Measurements from ENCODE around the gene BABAM1.
A peak's percentile ranks its signal among the peaks of the same experiment; 100 is the strongest.
"Not testable (repeated sequence)": the region's sequence is repeated elsewhere in the genome, so short reads cannot be mapped to it uniquely, and the experiment has no call there.

Gene BABAM1

DNA sequence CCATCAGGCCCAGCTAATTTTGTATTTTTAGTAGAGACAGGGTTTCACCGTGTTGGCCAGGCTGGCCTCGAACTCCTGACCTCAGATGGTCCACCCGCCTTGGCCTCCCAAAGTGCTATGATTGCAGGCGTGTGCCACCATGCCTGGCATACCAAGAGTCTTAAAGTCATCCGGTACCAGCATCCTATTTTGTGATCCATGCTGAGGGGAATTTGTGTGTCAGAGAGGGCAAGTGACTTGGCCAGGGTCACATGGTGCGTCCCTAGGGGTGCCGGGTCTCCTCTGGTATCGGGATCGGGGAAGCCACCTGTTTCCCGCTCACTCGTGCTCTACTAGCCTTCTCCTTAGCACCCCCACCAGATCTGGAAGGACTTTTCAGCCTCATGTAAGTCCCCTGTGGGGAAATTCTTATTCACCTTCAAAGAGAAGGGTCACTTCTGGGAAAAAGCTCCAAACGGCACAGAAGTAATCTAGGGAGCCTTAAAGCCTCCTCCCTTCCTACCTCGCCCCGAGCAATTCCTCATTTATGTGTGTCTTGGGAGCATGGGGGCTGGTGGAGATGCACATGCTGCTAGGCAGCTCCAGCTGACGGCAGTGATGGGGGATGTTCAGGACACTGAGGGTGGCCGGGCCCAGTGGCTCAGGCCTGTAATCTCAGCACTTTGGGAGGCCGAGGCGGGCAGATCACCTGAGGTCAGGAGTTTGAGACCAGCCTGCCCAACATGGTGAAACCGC is 8.4 kb downstream of the BABAM1 start:
- DNase-seq, result no peak

DNA sequence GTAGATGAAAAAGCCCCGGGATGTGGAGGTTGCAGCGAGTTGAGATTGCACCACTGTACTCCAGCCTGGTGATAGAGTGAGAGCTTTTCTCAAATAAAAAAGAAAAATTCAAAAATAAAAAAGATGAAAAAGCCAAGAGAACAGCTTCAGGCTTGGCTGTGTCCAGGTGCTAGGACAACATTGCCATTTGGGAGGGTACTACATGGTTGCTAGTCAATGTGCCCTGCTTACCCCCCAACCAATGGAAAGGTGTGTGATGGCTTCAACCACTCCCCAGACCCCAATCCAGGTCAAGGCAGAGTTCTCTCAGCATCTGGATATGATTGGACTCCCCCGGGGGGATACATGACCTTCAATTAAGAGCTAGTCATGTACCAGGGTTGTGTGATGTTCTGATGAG is 12.2 kb downstream of the BABAM1 start:
- DNase-seq, result no peak

DNA sequence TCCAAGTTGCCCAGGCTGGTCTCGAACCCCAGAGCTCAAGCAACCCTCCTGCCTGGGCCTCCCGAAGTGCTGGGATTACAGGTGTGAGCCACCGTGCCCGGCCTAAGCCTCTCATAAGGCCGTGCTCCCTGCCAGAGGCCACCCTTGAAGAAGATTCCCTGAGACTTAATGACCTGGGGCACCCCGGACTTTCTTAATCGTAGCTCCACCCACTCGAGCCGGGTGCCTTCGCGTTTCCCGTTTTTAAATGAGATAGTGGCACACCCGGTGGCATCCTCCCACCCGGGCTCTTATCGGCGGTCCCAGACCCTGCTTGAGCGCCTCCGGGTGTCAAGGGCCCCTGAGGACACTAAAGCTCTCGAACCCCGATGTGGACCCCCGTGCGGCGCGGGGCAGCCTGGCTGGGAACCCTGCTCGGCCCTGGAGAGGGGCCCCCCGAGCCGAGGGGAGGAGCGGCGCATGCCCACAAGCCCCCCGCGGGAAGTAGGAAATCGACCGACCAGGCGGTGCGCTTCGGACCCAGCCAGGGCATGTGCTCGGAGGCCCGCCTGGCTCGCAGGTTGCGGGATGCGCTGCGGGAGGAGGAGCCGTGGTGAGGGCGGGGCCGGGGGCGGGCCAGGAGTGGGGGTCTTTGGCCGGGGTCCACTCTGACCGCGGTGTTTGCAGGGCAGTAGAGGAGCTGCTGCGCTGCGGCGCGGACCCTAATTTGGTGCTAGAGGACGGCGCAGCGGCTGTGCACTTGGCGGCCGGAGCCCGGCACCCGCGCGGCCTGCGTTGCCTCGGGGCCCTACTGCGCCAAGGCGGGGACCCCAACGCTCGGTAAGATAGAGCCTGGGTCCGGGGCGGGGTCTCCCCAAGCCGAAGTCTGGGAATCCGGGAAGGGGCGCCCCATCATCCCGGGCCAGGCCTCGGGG is 14.4 kb downstream of the BABAM1 start, which contains the start of gene ANKLE1:
TSS of gene ANKLE1 (plus strand) at position 511 of the 914 bp plus-strand sequence. CDS start at position 531, 20 bp downstream.
- no peak for DNase-seq

DNA sequence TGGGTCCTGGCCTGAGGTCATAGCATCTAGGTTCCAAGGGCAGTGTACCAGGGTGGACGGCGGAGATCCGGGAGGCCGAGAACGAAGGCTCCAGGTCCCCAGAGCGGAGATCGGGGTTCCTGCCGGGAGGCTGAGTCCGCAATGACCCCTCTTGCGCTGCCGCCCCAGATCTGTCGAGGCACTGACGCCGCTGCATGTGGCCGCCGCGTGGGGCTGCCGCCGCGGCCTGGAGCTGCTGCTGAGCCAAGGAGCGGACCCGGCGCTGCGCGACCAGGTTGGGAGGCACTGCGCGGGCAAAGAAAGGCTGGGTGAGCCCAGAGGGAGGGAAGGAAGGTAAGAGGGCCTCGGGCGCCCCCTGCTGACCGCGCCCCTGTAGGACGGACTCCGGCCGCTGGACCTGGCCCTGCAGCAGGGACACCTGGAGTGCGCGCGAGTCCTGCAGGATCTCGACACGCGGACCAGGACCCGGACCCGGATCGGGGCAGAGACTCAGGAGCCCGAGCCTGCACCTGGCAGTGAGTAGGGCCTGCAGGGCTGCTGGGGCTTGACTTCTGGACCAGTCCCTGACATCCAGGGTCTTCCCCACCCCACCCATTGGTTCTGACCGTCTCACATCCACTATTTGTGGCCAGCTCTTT is 15.4 kb downstream of the BABAM1 start:
- peak; percentile 86 for DNase-seq

DNA sequence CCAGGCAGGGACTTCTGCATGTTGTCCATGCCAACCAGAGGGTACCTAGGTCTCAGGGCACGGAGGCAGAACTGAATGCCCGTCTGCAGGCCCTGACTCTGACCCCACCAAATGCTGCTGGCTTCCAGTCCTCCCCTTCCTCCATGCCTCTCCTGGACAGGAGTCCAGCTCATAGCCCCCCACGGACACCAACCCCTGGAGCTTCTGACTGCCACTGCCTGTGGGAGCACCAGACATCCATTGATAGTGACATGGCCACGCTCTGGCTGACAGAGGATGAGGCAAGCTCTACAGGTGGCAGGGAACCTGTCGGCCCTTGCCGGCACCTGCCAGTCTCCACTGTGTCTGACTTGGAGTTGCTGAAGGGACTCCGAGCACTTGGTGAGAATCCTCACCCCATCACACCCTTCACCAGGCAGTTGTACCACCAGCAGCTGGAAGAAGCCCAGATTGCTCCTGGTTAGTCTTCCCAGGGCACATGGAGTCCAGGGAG is 16.3 kb downstream of the BABAM1 start:
- DNase-seq, result no peak

DNA sequence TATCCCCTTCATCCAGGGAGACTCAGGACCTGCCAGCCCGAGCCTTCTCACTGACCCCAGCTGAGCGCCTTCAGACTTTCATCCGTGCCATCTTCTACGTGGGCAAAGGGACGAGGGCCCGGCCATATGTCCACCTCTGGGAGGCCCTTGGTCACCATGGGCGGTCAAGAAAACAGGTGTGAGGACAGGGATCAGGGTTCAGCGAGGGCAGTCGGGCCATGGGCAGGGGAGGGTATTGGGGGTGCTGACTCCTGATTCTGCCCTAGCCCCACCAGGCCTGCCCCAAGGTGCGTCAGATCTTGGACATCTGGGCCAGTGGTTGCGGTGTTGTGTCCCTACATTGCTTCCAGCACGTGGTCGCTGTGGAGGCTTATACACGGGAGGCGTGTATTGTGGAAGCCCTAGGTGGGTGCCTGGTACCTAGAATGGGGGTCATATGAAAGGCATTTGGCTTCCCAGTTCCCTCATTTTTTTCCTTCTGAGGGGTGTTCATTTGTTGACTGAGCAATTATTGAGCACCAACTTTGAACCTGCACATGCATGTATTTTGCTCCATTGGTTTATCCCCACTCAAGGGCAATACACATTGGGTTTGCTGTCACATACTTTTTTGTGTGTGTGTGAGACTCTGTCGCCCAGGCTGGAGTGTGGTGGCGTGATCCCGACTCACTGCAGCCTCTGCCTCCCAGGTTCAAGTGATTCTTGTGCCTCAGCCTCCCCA is 18.3 kb downstream of the BABAM1 start:
- no peak for DNase-seq

DNA sequence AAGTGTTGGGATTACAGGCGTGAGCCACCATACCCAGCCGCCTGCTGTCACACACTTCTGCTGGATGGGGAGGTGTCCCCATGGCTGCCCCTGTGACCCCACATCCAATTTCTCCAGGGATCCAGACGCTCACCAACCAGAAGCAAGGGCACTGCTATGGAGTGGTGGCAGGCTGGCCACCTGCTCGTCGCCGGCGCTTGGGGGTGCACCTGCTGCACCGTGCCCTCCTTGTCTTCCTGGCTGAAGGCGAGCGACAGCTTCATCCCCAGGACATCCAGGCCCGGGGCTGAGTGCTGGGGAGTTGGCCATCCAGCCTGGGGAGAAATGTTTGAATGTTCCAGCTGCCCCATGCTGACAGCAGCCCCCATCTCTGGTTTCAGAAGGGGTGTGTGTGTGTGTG is 19.0 kb downstream of the BABAM1 start:
- no peak for DNase-seq

DNA sequence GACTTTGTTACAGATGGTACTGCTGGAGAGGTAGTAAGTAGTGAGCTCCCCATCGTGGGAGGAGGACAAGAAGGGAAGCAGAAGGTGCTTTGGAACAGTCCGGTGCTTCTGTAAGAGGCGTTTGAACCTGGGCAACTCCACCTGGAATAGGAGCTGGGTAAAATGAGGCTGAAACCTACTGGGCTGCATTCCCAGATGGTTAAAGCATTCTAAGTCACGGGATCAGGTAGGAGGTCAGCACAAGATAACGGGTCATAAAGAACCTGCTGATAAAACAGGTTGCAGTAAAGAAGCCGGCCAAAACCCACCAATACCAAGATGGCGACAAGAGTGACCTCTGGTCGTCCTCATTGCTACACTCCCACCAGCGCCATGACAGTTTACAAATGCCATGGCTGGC is 19.5 kb downstream of the BABAM1 start:
- DNase-seq, result no peak

DNA sequence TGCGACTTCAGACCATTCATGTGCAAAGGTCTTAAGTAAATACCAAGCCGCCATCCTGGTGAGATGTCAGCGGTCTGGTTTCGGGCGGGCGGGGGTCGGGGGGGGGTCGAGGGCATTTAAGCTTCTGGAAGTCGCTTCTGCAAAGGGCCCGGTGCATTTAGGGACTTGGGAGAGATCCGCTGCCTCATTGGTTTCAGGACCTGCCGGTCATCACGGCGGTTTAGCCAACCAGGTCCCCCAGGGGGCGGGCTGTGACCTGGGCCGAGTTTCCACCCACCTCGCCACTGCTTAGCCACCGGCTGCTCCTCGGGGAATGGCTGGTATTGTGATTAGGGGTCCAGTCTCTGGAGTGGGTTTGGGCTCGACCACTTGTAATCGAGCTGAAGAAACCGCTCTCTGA is 22.2 kb downstream of the BABAM1 start:
- no peak for DNase-seq

DNA sequence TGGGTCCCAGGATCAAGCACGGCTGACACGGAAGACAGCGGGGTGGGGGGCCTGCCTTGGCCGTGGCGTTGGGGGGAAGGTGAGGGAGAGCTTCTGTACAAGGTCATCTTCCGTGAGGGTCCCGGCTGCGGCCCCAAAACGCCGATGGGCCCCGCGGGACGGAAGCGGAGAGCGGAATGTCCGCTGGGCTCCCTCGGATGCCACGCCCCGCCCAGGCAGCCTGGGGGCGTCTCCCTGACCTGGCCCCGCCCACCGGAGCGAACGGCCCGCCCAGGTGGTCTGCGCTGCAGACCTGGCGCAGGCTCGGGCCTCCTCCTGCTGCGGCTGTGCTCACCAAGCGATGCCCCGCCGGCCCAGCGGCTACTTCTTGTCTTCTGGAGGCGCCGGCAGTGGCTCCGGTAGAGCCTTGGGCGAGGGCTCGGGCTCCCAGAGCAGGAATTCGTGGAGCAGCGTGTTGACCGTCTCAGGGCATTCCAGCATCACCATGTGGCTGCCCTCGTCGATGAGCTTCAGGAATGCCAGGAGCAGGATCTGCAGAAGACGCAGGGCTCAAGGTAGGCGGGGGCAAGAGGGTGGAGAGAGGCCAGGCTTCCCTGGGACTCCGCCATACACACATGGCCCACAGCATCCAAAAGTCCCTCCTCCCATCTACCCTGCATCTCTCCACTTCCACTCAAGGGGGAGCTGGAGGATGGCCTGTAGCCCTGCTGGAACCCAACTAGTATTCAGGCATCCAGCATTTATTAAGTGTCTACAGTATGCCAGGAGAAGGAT is 25.2 kb downstream of the BABAM1 start:
- no peak for DNase-seq

DNA sequence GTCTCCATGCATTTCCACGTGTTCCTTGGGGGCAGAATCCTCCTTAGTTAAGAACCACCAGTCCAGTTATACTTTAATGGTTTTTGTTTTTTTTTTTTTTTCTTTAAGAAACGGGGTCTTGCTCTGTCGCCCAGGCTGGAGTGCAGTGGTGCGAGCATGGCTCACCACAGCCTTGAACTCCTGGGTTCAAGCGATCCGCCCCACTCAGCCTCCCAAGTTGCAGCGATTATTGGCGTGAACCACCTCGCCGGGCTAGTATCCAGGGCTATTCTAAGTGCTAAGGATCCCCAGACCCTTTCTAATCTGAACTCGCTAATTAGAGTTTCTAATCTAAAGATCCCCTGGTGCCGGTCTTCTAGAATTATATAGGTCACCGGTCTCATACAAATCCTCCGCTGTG is 26.4 kb downstream of the BABAM1 start:
- no peak for DNase-seq

DNA sequence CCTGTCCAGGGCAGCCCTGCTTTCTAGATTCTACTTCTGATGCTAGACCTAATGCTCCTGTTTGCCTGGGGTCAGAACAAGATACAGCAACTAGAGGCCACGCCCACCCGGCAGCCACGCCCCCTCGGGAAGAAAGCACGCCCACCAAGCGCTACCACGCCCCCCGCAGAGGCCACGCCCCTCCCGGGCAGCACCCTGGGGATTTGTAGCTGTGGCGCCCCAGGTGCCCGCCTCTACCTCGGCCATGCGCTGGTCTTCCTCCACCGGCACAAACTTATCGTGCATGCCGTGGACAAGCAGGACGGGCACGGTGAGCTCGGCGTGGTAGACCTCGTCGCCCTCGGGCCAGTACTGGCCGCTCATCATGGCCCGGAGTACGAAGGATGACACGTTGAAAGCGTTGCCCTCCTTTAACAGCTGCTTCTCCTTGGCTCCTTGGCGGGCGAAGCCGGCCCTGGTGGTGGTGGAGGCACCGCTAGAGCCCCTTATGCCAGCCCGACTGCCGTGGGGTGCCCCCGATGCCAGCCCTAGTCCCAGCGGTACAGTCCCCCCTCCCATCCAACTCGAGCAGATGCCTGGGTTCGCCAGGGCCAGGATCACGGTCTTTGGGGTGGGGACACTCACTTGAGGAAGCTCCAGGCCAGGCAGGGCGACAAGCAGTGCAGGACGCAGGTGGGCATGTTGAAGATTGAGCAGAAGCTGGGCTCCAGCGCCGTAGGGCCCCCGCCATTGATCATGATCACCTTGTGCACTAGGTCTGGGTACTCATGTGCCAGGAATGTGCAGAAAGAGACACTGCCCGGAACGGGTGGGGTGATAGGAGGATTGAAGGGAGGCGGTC is 27.0 kb downstream of the BABAM1 start:
- no peak for DNase-seq

DNA sequence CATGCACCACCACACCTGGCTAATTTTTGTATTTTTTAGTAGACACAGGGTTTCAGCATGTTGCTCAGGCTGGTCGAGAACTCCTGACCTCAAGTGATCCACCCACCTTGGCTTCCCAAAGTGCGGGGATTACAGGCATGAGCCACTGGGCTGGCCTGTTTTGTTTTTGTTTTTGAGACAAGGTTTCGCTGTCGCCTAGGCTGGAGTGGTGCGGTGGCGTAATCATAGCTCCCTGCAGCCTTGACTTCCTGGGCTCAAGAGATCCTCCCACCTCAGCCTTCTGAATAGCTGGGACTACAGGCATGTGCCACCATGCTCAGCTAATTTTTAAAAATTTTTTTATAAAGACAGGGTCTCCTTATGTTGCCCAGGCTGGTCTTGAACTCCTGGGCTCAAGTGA is 28.3 kb downstream of the BABAM1 start:
- DNase-seq, result not testable (repeated sequence)

DNA sequence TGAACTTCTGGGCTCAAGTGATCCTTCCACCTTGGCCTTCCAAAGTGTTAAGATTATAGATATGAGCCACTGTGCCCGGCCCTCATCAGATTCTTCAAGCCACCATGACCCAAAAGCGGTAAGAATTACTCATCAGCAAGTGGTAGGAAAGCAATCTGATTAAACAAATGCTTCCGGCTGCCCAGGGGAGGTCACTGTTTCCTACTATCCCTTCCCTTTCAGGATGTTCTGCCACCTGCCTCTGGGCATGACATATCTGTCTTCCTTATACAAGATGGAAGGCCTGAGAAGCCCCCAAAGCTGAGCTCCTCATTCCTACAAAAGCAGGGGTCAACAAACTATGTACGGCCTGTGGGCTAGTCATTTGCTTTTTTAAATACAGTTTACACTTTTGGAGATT is 29.0 kb downstream of the BABAM1 start:
- no peak for DNase-seq

DNA sequence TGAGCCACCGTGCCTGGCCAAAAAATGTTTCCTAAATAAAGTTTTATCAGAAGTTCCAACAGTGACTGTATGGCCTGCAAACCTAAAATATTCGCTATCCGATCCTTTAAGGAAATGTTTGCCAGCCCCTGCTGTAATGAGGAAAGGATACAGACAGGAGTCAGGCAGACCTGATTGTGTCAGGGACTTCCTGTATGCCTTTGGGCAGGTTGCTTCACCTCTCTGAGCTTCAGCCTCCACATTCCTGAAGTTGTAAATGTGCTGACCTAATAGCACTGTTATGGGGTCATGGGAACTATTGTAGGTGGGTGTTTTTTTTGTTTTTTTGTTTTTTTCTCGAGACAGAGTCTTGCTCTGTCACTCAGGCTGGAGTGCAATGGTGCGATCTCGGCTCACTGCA is 29.7 kb downstream of the BABAM1 start:
- DNase-seq, result no peak

DNA sequence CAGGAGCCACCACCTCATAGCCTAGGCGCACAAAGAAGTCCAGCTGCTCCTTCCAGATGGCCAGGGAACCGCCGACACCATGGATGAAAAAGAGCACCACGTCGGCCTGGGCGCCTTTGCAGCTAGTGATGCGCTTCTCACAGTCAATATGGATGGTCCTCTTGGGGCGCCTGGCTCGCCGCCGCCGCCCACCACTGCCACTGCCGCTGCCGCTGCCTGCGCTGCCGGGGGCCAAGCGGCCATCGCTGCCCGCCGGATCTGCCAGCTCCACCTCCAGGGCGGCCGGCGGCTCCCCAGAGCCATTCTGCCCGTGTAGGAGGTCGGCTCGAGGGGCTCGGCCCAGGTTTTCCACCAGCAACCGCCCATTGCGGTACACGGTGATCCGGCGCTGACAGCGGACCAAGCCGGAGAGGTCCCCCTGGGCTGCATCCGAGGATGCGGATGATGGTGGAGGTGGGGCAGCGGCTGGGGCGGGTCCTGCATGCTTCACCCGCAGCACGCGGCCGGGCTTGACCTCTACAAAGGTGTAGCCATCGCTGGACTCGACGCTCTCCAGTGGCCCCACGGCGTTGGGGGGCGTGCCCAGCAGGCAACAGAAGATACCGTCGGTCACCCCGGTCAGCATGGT is 33.9 kb downstream of the BABAM1 start:
- no peak for DNase-seq

DNA sequence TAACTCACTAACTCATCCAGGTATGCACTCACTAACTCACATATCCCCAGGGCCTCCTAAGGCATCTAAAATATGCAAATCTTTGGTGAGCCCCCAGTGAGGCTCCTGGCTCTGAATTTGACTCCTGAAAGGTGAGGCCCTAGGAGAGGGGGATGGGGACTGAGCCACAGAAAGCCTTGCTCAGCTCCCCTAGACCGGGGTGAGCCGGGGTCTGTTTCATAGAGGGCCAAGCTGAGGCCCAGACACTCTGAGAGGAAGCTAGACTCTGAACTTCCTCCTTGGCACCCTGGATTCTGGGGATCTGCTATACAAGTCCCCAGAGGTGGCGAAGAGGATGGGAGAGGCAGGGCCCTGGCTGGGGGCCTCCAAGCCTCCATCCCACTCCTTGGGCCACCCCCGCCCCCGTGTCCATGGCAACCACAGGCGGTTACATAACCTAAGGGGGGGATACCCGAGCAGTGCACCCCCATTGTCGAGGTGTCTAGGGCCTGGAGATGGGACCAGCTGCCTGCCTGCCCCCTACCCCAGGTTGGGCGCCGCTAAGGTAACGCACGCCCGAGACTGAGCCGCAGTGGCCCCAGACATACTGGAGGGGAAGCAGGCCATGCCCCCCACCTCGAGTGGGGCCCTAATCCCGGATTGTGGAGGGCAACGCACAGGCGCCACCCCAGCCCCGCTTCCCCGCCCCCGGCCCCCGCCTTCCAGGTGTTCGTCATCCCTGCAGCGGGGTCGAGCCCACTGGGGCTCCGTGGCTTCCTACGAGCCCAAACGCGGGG is 35.3 kb downstream of the BABAM1 start:
- DNase-seq, result no peak

DNA sequence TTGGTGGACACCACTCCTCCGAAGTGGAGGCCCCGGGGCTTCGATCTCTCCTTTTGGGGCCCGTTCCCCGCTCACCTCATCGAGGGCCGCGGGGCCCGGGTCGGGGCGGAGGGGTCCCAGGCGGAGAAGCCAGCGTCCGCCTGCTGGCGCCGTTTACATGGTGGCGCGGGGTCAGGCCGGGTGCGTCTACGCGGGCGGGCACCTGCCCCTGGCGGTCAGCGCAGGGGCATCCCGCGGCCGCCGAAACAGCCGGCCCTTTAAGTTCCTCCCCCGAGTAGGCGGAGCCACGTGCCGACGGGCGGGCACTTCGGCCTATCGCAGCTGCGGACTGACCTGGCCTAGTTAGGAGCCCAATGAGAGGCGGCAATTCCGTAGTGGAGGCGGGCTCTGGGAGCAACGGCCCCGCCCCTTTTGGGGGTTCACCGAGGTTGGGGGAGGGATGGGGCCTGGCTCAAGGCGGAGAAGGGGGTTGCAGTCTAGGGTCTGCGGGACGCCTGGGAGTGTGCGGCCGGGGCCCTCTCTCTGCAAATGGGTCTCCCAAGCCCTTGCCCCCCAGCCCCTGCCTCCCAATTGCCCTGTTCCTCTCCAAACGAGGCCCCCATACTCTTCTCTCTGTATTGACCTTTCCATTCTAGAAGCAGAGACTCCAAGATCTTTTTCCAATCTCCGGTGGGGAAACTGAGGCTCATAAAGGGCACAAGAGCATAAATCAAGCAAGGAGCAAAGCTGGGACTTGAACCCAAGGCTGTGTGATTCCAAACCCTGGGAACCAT is 36.1 kb downstream of the BABAM1 start, which contains the start of gene ABHD8:
TSS of gene ABHD8 (minus strand) at position 259 of the 773 bp plus-strand sequence. CDS start 1,809 bp downstream, outside the sequence.
- DNase-seq, result peak; percentile 88

DNA sequence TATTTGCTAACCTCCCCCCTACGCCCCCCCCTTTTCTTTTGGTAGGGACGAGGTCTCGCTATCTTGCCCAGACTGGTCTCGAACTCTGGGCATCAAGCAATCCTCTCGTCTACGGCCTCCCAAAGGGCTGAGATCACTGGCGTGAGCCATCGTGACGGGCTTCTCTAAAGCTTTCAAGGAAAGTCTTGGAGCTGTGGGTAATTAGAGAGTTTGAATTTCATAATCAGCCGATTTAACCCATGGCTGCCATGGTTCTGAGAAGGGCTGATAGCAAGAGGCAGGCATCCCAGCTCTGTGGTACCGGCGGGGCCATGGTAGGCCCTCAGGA is 36.7 kb downstream of the BABAM1 start:
- DNase-seq, result no peak
